PFSK-1 (cell line): ENCODE measurements around the gene PRAME.

Experiments
- FOXP2 ChIP-seq: optimal IDR thresholded peaks from 2 replicates; pipeline ENCODE3; 2011; ENCODE audit warnings: borderline replicate concordance, control low read depth, inconsistent platforms; ENCODE audit not compliant: insufficient read depth; ENCODE audit errors: extremely low read length, extremely low read depth
- POLR2AphosphoS5 ChIP-seq: IDR thresholded peaks from 2 replicates; pipeline ENCODE4 v1.6.1; 2012; ENCODE audit warnings: low read depth, mild to moderate bottlenecking, control low read depth, low read length, moderate library complexity
- SIN3A ChIP-seq: IDR thresholded peaks from 2 replicates; pipeline ENCODE4 v1.6.1; 2012; ENCODE audit warnings: mild to moderate bottlenecking, low read length, moderate library complexity, borderline replicate concordance; ENCODE audit not compliant: insufficient read depth

- TF ChIP-seq POLR2AphosphoS5 (no peak), FOXP2 (no peak), SIN3A (no peak)
Measured at GRCh38 chr22:22553141-22553540, 5.9 kb downstream of the PRAME start.
